GM19452 (cell line): ENCODE measurements around the gene PTPN4.
A peak's percentile ranks its signal among the peaks of the same experiment; 100 is the strongest.

Experiments used
- ATAC-seq: cut with Tn5 transposase; IDR thresholded peaks from one replicate; pipeline ENCODE4 v1.9.1; 2021; ENCODE audit not compliant: unreplicated experiment

Gene PTPN4

GRCh38 chr2:119731983-119732382 lies 27.7 kb upstream of the PTPN4 start:
- ATAC-seq: no peak

GRCh38 chr2:119732601-119733164 lies 27.0 kb upstream of the PTPN4 start:
- no peak for ATAC-seq

DNA sequence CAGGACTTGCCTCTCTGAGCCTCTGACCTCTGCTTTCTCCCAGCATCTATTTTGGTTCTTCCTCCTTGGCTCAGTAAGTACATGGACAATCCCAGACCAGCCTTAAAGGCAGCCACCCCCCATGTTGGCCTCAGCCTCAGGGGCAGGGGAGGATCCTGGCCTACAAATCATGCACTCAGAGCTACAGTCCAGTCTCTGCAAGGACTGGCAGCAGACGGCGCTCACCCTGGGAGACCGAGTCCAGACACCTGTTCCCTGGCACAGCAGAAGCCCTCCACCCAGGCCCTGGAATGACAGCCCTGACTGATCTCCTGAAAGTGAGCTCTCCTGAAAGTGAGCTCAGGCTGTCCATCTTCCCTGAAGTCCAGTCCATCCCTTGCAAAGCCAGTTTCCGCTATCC lies 25.7 kb upstream of the PTPN4 start:
- no peak for ATAC-seq

- no peak for ATAC-seq
Measured at GRCh38 chr2:119735565-119735964, 24.2 kb upstream of the PTPN4 start.

DNA sequence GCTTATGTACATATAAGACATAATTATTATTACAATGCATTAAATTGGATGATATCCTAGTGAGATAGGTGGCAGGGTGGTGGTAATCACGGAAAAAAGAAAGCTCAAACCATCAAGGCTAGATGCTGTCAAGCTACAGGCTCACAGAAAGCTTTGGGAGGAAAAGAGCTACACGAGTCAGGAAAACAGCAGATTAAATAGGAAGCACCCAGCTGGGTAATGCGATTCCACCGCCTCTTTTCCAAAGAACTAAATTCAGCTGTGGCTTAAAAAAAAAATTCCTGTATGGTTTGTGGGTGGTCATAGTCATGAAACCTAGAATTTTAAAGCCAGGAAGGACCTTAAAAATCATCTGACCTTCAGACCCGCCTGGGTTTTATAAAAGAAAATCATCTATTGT lies 23.7 kb upstream of the PTPN4 start:
- no peak for ATAC-seq

DNA sequence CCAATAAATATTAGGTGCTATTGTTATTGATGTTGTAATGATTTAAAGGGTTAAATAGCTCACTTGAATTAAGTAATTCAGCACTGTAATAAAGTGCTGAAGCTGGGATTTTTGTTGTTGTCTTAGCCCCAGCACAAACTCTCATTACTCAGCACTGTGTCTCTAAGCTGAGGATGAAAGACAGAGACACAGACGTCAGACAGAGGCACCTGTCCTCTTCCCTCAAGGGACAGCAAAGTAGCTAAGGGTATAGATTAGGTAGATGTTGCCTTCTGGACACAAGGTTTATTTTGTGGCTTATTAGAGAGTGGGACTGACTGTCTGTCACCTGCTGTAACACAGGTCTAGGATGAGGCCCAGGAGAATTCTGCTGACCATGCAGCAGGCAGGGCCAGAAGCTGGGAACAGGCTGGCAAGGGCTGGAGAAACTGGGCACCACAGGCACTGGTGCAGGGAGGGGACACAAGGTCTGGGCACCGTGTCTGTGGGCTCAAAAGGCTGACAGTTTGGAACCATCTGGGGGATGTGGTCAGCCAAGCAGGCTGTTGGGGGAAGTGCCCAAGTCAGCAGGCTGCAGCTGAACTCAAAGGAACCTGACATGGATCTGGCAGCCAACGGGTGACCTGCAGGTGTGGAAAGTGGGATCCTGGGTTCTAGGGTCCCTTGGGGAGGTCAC lies 20.0 kb upstream of the PTPN4 start:
- no peak for ATAC-seq

- no peak for ATAC-seq
Measured at GRCh38 chr2:119741001-119741400, 18.7 kb upstream of the PTPN4 start.

GRCh38 chr2:119741868-119742267 lies 17.9 kb upstream of the PTPN4 start:
- no peak for ATAC-seq

GRCh38 chr2:119744335-119744939 lies 15.3 kb upstream of the PTPN4 start:
- ATAC-seq: no peak

- no peak for ATAC-seq
Measured at GRCh38 chr2:119745566-119745965, 14.2 kb upstream of the PTPN4 start.

DNA sequence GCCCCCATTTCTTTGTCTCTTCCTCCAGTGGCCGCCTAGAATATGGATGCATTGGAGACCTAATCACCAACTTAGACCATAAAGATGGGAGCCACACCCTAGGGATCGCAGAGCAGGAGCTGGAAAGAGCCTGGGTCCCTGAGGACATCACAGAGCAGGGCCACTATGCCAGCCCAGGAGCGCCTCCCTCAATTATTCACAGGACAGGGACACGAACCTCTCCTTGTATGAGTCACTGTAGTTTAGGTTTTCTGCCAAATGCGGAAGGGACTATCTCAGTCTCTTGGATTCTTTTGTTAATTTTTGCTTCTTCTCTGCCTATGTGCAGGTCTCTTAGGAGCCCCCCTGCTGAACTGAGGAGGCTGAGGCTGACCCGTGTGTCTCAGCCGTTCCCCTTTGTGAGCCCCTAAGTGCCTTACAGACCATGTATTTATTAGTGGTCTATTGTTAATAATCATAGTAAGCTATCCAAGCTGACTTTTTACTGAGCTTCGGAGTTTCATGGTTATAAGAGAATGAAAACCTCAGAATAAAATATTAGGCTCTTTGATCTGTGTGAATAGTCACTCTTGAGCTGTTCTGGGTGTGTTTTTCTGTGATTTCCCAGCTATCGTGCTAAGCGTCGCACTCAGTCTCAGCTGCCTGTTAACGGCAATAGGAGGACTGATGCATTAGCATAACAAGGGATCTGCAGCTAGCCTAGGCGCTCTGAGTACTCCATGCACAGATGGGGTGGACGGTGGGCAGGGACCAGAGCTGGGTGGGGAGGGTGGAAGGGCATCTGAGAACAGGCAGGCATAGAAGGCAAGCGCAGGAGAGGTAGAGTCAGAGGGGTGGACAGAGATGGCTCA lies 12.7 kb upstream of the PTPN4 start:
- no peak for ATAC-seq

GRCh38 chr2:119748135-119748534 lies 11.6 kb upstream of the PTPN4 start:
- no peak for ATAC-seq

DNA sequence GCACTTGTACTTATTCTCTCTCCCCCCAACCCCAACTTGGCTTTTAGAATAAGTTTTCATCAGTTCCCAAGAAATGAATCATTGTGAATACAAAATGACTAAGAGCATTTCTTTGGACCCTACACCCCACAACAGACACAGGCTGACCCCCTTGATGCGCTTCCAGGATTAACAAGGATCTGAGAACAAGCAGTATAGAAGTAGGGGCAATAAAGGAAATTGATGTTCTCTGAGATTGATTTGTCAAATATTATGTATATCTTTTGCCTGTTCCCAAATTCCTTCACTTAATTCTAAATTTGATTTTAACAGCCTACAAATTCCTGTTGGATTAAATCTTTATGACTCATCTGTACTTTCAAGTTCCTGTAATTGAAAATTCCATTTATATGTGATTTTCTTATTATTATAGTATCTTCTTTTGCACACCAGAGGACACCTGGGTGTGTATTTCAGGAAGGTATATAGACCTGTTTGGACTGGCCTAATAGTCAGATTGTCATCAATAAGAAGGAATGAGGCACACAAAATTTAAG lies 10.2 kb upstream of the PTPN4 start:
- ATAC-seq: no peak

DNA sequence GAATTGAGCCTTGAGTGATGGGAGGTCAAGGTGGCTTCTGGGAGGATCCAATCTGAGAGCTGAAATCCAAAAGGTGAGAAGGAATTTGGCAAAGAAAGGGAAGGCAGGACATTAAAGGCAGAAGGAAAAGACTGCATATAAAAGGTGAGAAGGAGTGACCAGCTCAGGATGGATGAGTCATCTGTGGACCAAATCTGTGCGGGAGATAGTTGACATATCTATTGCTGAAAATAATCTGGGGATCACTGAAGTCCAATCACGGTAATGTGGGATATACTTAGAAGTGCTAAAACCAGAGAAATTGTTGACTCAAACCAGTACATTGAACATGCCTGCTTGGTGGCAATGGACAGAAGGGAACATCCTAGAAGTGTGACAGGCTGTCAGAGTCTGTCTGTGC lies 8.0 kb upstream of the PTPN4 start:
- ATAC-seq: no peak

DNA sequence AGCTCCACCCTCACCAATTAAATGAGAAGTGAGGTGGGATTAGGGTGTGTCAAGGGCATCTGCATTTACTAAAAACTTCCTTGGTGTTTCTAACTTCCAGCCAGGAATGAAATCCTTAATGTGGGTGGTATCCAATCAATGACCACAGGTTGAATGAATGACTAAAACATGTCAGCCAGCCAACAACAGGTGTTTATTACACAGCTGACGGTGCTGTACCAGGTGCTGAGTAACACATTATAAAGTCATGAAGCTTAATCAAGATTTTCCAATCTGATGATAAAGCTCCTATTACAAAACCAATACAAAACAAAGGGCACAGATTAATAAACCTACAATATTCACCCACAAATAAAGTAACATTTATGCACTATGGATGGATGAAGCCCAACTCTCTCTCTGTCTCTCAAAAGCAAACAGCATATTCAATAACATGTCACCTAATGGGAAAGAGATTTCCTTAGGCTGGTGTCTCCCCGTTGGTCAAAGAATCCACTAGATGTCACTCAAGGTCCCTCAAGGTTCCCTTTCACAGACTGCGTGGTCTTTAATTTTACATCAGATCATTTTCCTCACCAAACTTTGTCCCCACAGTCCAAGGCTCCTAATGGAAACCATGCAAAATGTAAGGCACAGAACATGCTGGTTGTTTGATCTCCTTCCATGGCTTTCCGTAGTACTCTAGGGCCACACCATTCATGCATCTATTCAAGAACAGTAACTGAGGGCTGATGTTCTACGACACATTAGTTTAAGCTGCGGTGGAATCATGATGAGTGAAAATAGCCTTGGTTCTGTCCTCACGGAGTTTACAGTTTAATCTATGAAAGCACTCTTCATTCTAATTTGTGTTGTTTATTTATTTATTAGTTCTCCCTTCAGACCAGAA lies 6.4 kb upstream of the PTPN4 start:
- ATAC-seq: peak; percentile 56

DNA sequence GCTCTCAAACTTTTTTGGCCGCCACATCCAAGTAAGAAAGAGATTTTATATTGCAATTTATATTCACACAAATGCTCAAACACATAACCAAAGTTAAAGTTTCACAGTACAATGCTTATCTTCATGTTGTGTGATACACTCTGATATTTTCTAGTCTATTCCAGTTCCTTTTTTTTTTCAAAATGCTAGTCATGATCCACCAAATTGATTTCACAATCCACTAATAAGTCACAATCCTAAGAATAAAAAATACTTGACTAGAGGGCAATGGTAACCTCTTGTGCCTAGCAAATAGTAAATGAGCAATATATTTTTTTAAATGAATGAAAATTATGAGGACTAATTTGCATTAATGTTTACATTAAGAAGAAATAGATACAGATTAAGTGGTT lies 5.8 kb upstream of the PTPN4 start:
- ATAC-seq: no peak

DNA sequence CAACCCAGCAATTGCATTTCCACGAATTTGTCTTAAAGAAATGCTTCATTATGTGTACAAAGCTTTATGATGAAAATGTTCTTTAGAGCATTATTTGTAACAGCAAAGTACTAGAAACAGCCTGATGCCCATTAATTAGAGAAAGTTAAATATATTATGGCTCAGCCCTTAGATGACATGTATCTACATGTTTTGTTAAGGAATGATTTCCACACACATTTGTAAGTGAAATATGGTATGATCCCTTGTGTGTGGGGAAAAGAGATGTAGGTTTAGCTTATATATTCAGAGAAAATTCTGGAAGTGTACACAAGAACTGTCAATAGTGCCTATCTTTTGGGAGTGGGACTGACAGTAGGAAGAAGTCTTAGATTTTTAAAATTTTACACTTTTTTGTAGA lies 3.8 kb upstream of the PTPN4 start:
- ATAC-seq: no peak

- ATAC-seq: no peak
Measured at GRCh38 chr2:119756837-119757236, 2.9 kb upstream of the PTPN4 start.

DNA sequence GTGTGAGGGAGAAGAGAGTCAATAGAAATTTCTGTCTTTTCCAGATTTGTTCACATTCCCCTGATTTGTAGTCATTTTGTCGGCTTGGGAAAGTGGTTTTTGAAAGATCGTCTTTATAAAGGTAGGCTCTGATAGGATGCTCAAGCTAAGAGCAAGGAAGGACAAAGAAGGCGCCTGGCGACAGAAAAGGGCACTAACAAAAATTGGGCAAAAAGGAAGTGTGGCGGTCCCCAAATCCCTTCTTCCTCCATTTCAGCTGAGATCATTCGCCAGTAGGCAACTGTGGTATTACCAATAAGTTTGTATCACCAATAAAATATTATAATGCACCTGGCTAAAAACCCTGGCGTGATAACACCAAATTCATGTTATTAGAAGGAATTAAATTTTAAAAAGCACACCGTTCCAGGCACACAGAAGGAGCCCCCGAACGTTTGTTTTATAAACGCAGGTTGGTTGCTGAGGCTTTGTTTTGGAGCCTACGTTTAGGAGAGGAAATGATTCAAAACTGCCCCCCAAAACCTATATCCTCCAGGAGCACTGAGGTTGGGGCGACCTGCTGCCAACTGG lies 756 bp upstream of the PTPN4 start:
- ATAC-seq: no peak

GRCh38 chr2:119760237-119760955 lies 674 bp downstream of the PTPN4 start:
- ATAC-seq: no peak
